Measurements from ENCODE around the gene IL22RA2.

Gene IL22RA2

DNA sequence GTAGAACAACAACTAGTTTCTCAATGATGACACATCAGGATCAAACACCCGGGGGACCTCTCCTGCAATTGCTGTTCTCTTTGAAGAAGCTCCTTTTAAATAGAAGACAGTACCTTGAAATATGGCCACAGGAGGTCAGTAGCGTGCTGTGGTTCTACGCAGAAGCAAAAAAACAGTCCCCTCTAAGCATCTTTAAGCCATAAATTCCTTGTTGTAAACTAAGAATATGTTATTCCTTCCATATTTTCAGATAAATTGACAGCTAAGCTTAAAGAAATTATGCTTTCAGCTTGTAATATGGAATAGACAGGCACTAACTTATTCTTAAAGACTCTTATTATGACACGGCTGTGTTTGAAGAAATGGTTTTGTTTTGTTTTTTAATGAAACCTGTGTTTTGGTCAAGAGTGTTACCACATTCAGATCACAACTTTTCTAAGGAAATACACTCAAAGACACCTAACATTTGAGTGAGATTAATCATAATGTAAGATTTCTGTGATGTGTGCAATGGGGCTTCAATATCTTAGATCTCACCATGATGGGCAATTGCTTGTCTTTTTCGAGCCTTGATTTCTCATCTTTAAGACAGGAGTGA is 78.9 kb downstream of the IL22RA2 start:
- peak; percentile 1 for DNase-seq
